PC-3 (cell line): ENCODE data around the gene TUT7. TPM values are rescaled to one million over a fixed set of nuclear protein-coding genes. Genes with fewer than 3 reads are reported as not detected.
"Not testable (repeated sequence)": the region's sequence is repeated elsewhere in the genome, so short reads cannot be mapped to it uniquely, and the experiment has no call there.

Source experiments
- ATAC-seq: fragments of 200-7000 bp; cut with Tn5 transposase; 2 replicates; pipeline ENCODE4 v1.9.1; 2020; ENCODE audit warnings: mild to moderate bottlenecking, moderate library complexity
- BruUV-seq: library from RNA; stranded (reverse); fragments of 400-500 nt; replicated peaks from 2 replicates; lab custom pipeline; 2021; lab: Mats Ljungman, UMichigan
- CTCF ChIA-PET: fragments of 300-600 bp; sonication (Branson Sonifier 250); formaldehyde crosslinking; loops from one replicate; lab custom pipeline; 2022; ENCODE audit warnings: antibody characterized with exemption; lab: Charles Lee
- POLR2A ChIA-PET: fragments of 300-600 bp; sonication (Branson Sonifier 250); formaldehyde crosslinking; loops from one replicate; lab custom pipeline; 2022; ENCODE audit warnings: antibody characterized with exemption; ENCODE audit not compliant: unreplicated experiment; lab: Charles Lee
- DNase-seq: peaks from one replicate; pipeline ENCODE4 v3.0.0-alpha.2; 2015
- H2AFZ ChIP-seq: fragments of 300-600 bp; sonication (generic); 2 replicates; pipeline ENCODE4 v1.6.0; 2016; ENCODE audit warnings: antibody characterized with exemption, low read length
- H3F3A ChIP-seq: fragments of 300-600 bp; sonication (generic); one replicate; pipeline ENCODE4 v1.6.0; 2017; ENCODE audit warnings: antibody characterized with exemption, low read length, control low read depth, mild to moderate bottlenecking; ENCODE audit not compliant: unreplicated experiment
- H3K27ac ChIP-seq: fragments of 300-600 bp; sonication (generic); 2 replicates; pipeline ENCODE4 v1.5.1; 2016; ENCODE audit warnings: mild to moderate bottlenecking, low read length
- H3K27me3 ChIP-seq: fragments of 300-600 bp; sonication (generic); 2 replicates; pipeline ENCODE4 v1.6.1; 2016; ENCODE audit warnings: low read length, mixed read lengths
- H3K36me3 ChIP-seq: fragments of 300-600 bp; sonication (generic); 2 replicates; pipeline ENCODE4 v1.6.1; 2016; ENCODE audit warnings: low read depth, mixed run types, low read length, mixed read lengths
- H3K4me1 ChIP-seq: fragments of 300-600 bp; sonication (generic); 2 replicates; pipeline ENCODE4 v1.5.1; 2016; ENCODE audit warnings: low read length; ENCODE audit not compliant: insufficient read depth
- H3K4me2 ChIP-seq: fragments of 300-600 bp; sonication (generic); 2 replicates; pipeline ENCODE4 v1.6.0; 2016; ENCODE audit warnings: low read length
- H3K4me3 ChIP-seq: fragments of 300-600 bp; sonication (generic); 2 replicates; pipeline ENCODE4 v1.5.1; 2016; ENCODE audit warnings: mild to moderate bottlenecking, low read length, mixed read lengths
- H3K79me2 ChIP-seq: fragments of 300-600 bp; sonication (generic); 2 replicates; pipeline ENCODE4 v1.6.1; 2017; ENCODE audit warnings: low read length, mixed read lengths
- H3K9ac ChIP-seq: fragments of 300-600 bp; sonication (generic); 2 replicates; pipeline ENCODE4 v1.6.0; 2016; ENCODE audit warnings: mild to moderate bottlenecking, low read length
- H3K9me2 ChIP-seq: fragments of 300-600 bp; sonication (generic); replicated peaks from 2 replicates; pipeline ENCODE4 v1.6.1; 2016; ENCODE audit warnings: mixed run types, low read length, mixed read lengths
- H3K9me3 ChIP-seq: fragments of 300-600 bp; sonication (generic); 2 replicates; pipeline ENCODE4 v1.6.1; 2016; ENCODE audit warnings: low read length, mixed read lengths
- H4K20me1 ChIP-seq: fragments of 300-600 bp; sonication (generic); 2 replicates; pipeline ENCODE4 v1.6.1; 2016; ENCODE audit warnings: low read length, mixed read lengths
- EZH2 ChIP-seq: fragments of 300-600 bp; sonication (generic); IDR thresholded peaks from one replicate; pipeline ENCODE4 v1.6.1; 2017; ENCODE audit warnings: antibody characterized with exemption, mild to moderate bottlenecking, low read length; ENCODE audit not compliant: unreplicated experiment
- EZH2phosphoT487 ChIP-seq: fragments of 300-600 bp; sonication (generic); IDR thresholded peaks from 2 replicates; pipeline ENCODE4 v1.6.1; 2018; ENCODE audit warnings: mild to moderate bottlenecking, antibody characterized with exemption, low read length, borderline replicate concordance
- intact Hi-C: fragments of 100-400 bp; cut with micrococcal nuclease; formaldehyde crosslinking; loops from 2 replicates; pipeline ENCODE4 v1.9.0; 2023
- total RNA-seq: library from RNA; depleted of rRNA; stranded (reverse); fragments of >200 nt; gene quantifications from 2 replicates; pipeline ENCODE4 v1.2.3, GENCODE V29; 2014
- TF ChIP-seq, protein P1 (sequence below): fragments of 300-600 bp; sonication (generic); conservative IDR thresholded peaks from 2 replicates; pipeline ENCODE4 v1.5.1; 2017; ENCODE audit warnings: antibody characterized with exemption, low read depth, mild to moderate bottlenecking, low read length

The TUT7 gene
- total RNA-seq, 1 experiment from 2014 or later = 12.3 TPM

DNA sequence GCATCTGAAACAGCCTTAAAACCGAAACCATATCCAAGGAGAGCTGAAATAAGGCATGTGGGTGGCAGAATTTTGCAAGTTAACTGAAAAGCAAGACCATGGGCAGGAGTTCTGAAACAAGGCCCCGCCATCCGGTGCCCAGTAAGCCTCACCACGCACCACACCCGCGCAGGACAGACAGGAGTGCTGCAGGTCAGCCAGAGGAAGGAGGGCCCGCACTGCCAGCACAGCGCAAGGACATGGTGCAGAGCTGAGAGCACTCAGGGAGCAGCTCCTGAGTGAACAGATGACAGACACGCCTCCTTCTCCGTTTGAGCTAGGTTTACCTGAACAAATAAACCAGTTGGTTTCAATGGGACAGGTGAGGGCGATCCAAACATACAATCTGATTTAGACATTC is 55.3 kb downstream of the TUT7 start:
- H3K9me2 ChIP-seq = no peaks in the 10 kb centered on the region
- H3K36me3 ChIP-seq = peaks cover 19% of the 10 kb centered on the region
- ATAC-seq (no peak), DNase-seq (no peak)
- TF ChIP-seq EZH2phosphoT487 = no peak
- TF ChIP-seq EZH2 = no peak
- TF ChIP-seq, protein P1, sequence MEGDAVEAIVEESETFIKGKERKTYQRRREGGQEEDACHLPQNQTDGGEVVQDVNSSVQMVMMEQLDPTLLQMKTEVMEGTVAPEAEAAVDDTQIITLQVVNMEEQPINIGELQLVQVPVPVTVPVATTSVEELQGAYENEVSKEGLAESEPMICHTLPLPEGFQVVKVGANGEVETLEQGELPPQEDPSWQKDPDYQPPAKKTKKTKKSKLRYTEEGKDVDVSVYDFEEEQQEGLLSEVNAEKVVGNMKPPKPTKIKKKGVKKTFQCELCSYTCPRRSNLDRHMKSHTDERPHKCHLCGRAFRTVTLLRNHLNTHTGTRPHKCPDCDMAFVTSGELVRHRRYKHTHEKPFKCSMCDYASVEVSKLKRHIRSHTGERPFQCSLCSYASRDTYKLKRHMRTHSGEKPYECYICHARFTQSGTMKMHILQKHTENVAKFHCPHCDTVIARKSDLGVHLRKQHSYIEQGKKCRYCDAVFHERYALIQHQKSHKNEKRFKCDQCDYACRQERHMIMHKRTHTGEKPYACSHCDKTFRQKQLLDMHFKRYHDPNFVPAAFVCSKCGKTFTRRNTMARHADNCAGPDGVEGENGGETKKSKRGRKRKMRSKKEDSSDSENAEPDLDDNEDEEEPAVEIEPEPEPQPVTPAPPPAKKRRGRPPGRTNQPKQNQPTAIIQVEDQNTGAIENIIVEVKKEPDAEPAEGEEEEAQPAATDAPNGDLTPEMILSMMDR = no peak
- no peaks in the 10 kb centered on the region for H3K27me3 ChIP-seq
- H3K9ac ChIP-seq = no peak overlapping the region
- BruUV-seq = no TSS peak
- H3F3A ChIP-seq = no peaks in the 10 kb centered on the region
- no peak overlapping the region for H3K27ac ChIP-seq
- H3K4me3 ChIP-seq = no peak overlapping the region
- intact Hi-C loops = no loop called here
- ChIA-PET CTCF (no interaction called here), POLR2A (interaction anchor here (0.6 kb wide), 1 partner anchor 18 kb away, joined by 3 read pairs; no protein-coding TSS in a partner anchor)
- no peak overlapping the region for H2AFZ ChIP-seq
- peaks cover 5% of the 10 kb centered on the region; the same call in 1 of the 2 replicates for H3K4me1 ChIP-seq
- no peaks in the 10 kb centered on the region for H3K9me3 ChIP-seq
- no peaks in the 10 kb centered on the region for H3K79me2 ChIP-seq
- no peak overlapping the region for H3K4me2 ChIP-seq
- no peaks in the 10 kb centered on the region for H4K20me1 ChIP-seq

DNA sequence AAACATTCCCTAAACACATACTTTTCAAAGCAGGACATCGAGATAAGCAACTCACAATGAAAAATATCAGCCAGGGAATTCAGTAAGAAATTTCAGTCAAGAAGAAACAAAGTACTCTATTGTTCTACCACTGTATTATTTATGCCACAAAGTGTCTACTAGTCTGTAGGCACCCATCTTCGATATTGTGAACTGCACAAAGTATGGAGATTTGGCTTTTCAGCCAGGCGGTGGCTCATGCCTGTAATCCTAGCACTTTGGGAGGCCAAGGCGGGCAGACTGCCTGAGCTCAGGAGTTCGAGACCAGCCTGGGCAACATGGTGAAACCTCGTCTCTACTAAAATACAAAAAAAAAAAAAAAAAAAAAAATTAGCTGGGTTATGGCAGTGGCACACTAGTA is 63.9 kb downstream of the TUT7 start:
- H4K20me1 ChIP-seq, H3K27me3 ChIP-seq, H2AFZ ChIP-seq, H3K79me2 ChIP-seq, H3K36me3 ChIP-seq, ATAC-seq, H3K4me2 ChIP-seq, H3K4me1 ChIP-seq, H3K9ac ChIP-seq, BruUV-seq, H3K9me2 ChIP-seq, H3F3A ChIP-seq, intact Hi-C loops, H3K27ac ChIP-seq, H3K4me3 ChIP-seq, DNase-seq, POLR2A ChIA-PET, H3K9me3 ChIP-seq: not testable (repeated sequence)
- CTCF ChIA-PET = interaction anchor here (0.6 kb wide), 1 partner anchor 379 kb away, joined by 11 read pairs; no protein-coding TSS in a partner anchor

DNA sequence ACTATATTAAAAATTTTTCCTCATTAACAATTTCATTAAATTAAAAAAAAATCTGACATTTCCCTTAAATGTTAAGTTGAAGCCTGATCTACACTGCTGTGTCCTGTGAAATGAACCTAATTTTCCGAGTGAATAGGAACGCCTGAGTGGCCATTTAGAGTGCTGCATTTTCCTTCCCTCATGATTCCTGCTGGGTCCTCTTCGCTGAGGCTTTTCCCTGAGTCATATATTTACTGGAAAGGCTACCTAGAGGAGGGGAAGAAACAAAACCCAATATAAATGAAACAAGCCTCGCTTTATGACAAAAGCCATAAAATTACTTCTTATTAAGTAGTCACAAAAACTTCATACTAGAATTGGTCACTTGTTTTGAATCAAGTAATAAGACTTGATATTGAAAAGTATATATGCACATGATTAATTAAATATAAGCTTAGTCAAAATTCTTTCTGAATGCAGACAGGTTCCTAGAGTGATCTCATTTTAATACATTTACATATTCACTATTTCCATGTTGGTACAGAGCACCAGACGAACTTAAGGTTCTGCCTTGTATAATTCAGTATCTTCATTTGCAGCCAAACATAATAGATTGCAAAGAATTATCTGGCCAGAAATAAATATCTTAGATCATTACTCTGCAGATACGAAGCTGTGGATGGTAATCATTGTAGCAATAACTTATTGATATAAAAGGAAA is 65.6 kb downstream of the TUT7 start:
- TF ChIP-seq EZH2 (no peak), EZH2phosphoT487 (no peak)
- TF ChIP-seq, protein P1 = no peak
- Histone ChIP-seq H3K4me2 (no peak overlapping the region), H3K9me2 (no peaks in the 10 kb centered on the region), H3F3A (no peaks in the 10 kb centered on the region), H2AFZ (no peak overlapping the region), H3K4me3 (no peak overlapping the region), H3K9me3 (no peaks in the 10 kb centered on the region), H3K27me3 (no peaks in the 10 kb centered on the region), H3K27ac (no peak overlapping the region), H3K79me2 (no peaks in the 10 kb centered on the region), H4K20me1 (no peaks in the 10 kb centered on the region), H3K36me3 (no peaks in the 10 kb centered on the region; the same call in 1 of the 2 replicates), H3K4me1 (no peaks in the 10 kb centered on the region), H3K9ac (no peak overlapping the region)
- no TSS peak for BruUV-seq
- DNase-seq (no peak), ATAC-seq (no peak)
- CTCF ChIA-PET = no interaction called here
- intact Hi-C loops = loop anchor here (5.0 kb wide), 1 partner anchor 34 kb away; no protein-coding TSS in a partner anchor
- POLR2A ChIA-PET = no interaction called here
